Hair follicle dermal papilla cell (primary cell): Measurements from ENCODE around the gene CKS1B. TPM values are rescaled to one million over a fixed set of nuclear protein-coding genes. Genes with fewer than 3 reads are reported as not detected.

ENCODE experiments used
- small RNA-seq: library from RNA; depleted of rRNA; stranded (forward); fragments of <200 nt; gene quantifications from one replicate; pipeline ENCODE3, GENCODE V24; 2012
- total RNA-seq: library from RNA; depleted of rRNA; stranded (reverse); fragments of >200 nt; gene quantifications from 2 replicates; pipeline ENCODE4 v1.2.3, GENCODE V29; 2012

The CKS1B gene
- 16.4 and 18.3 TPM in 2 replicates for total RNA-seq

GRCh38 chr1:154974102-154974807 lies at the start of gene CKS1B:
Gene CKS1B (plus strand): TSS chr1:154974681. CDS start chr1:154974746, 65 bp downstream.

GRCh38 chr1:154936555-154937084 lies 37.9 kb upstream of the CKS1B start, which contains the start of gene PMVK:
Gene PMVK (minus strand): TSS chr1:154936719. CDS start chr1:154936685, 34 bp downstream.

GRCh38 chr1:154955718-154956543 lies 18.6 kb upstream of the CKS1B start, which contains the start of gene PBXIP1:
Gene PBXIP1 (minus strand): TSS chr1:154956099. CDS start chr1:154953721, 2,378 bp downstream.

GRCh38 chr1:154961207-154962155 lies 13.0 kb upstream of the CKS1B start, which contains the start of gene PYGO2:
Gene PYGO2 (minus strand): TSS chr1:154961782. CDS start chr1:154961576, 206 bp downstream.

GRCh38 chr1:154970631-154971340 lies 3.7 kb upstream of the CKS1B start, which contains the start of gene SHC1:
Gene SHC1 (minus strand): TSS chr1:154970747. CDS start chr1:154970526, 221 bp downstream.

GRCh38 chr1:154982897-154983648 lies 8.6 kb downstream of the CKS1B start, which contains the start of gene FLAD1:
Gene FLAD1 (plus strand): TSS chr1:154983344. CDS start chr1:154983695, 351 bp downstream.

GRCh38 chr1:154993572-154994268 lies 19.2 kb downstream of the CKS1B start, which contains the start of gene LENEP:
Gene LENEP (plus strand): TSS chr1:154993586. CDS start chr1:154993608, 22 bp downstream.

GRCh38 chr1:155002464-155003226 lies 28.2 kb downstream of the CKS1B start, which contains the start of gene ZBTB7B:
Gene ZBTB7B (plus strand): TSS chr1:155002802. CDS start chr1:155014661, 11,859 bp downstream.

Small RNA genes within 50 kb of the gene (small RNA-seq; reads per million reads assigned to genes)
- gene MIR4258, result not detected
- not detected for gene RF00017

Other genes with a start within 250 kb of the CKS1B start
- gene KCNN3, start 104.4 kb upstream of the CKS1B start, total RNA-seq, result not detected in 2 replicates
- 5.7 and 9.7 TPM in 2 replicates for gene PMVK, start 38.0 kb upstream of the CKS1B start, total RNA-seq
- 73.8 and 78.5 TPM in 2 replicates for gene PBXIP1, start 18.6 kb upstream of the CKS1B start, total RNA-seq
- 17.2 and 17.4 TPM in 2 replicates for gene PYGO2, start 12.9 kb upstream of the CKS1B start, total RNA-seq
- 374 and 395 TPM in 2 replicates for gene SHC1, start 3.9 kb upstream of the CKS1B start, total RNA-seq
- gene FLAD1, start 8.7 kb downstream of the CKS1B start, total RNA-seq, result 19.8 and 20.3 TPM in 2 replicates
- gene LENEP, start 18.9 kb downstream of the CKS1B start, total RNA-seq, result not detected in 2 replicates
- gene ZBTB7B, start 28.1 kb downstream of the CKS1B start, total RNA-seq, result 29.2 and 31.7 TPM in 2 replicates
- gene DCST2, start 59.1 kb downstream of the CKS1B start, total RNA-seq, result not detected in 2 replicates
- gene DCST1, start 59.1 kb downstream of the CKS1B start, total RNA-seq, result not detected in 2 replicates
- gene ADAM15, start 76.6 kb downstream of the CKS1B start, total RNA-seq, result 63.0 and 94.4 TPM in 2 replicates
- gene EFNA4, start 89.1 kb downstream of the CKS1B start, total RNA-seq, result 2.7 and 3.6 TPM in 2 replicates
- gene EFNA3, start 104.2 kb downstream of the CKS1B start, total RNA-seq, result 0.81 and 0.97 TPM in 2 replicates
- not detected in 2 replicates for gene EFNA1, start 153.2 kb downstream of the CKS1B start, total RNA-seq
- 39.9 and 43.6 TPM in 2 replicates for gene SLC50A1, start 161.2 kb downstream of the CKS1B start, total RNA-seq
- 13.4 and 15.4 TPM in 2 replicates for gene DPM3, start 165.8 kb downstream of the CKS1B start, total RNA-seq
- gene KRTCAP2, start 198.6 kb downstream of the CKS1B start, total RNA-seq, result 44.4 and 49.5 TPM in 2 replicates
- 7.4 and 7.8 TPM in 2 replicates for gene TRIM46, start 199.2 kb downstream of the CKS1B start, total RNA-seq
- gene THBS3, start 233.2 kb downstream of the CKS1B start, total RNA-seq, result 39.7 and 41.2 TPM in 2 replicates
- gene MTX1, start 234.0 kb downstream of the CKS1B start, total RNA-seq, result 28.6 and 39.1 TPM in 2 replicates